ENCODE results near the gene ZBTB20. TPM values are rescaled to one million over a fixed set of nuclear protein-coding genes. Genes with fewer than 3 reads are reported as not detected.

ZBTB20 gene
- total RNA-seq, 2 donors from 2014 or later, result 111 to 189 TPM

DNA sequence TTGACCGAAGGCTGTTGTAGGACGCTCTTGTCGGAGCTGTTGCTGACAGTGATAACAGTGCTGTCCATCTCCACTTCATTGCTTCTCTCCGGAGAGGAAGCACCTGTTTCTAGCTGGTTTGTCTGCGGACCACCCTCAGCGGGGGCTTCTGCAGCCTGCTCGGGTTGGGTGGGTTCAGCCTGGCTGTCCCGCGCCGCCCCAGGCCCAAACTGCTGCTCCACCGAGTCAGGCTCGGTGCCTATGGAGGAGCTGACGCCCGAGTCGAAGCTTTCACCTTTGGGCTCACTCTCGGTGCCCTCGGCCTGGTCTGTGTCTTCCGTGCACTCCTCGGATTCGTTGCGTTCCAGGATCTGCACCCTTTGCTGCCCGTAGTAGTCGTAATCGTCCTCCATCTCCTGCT lies 796.4 kb downstream of the ZBTB20 start:
- WGBS, result 99% methylated on average over 24 of the region's 24 CpGs
- TF ChIP-seq POLR2A (IDR thresholded peaks at IDR 0.05), result no peak
- TF ChIP-seq, protein P1, sequence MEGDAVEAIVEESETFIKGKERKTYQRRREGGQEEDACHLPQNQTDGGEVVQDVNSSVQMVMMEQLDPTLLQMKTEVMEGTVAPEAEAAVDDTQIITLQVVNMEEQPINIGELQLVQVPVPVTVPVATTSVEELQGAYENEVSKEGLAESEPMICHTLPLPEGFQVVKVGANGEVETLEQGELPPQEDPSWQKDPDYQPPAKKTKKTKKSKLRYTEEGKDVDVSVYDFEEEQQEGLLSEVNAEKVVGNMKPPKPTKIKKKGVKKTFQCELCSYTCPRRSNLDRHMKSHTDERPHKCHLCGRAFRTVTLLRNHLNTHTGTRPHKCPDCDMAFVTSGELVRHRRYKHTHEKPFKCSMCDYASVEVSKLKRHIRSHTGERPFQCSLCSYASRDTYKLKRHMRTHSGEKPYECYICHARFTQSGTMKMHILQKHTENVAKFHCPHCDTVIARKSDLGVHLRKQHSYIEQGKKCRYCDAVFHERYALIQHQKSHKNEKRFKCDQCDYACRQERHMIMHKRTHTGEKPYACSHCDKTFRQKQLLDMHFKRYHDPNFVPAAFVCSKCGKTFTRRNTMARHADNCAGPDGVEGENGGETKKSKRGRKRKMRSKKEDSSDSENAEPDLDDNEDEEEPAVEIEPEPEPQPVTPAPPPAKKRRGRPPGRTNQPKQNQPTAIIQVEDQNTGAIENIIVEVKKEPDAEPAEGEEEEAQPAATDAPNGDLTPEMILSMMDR (IDR thresholded peaks at IDR 0.05), result no peak
- no peak for TF ChIP-seq POLR2AphosphoS5 (IDR thresholded peaks at IDR 0.05)
- Histone ChIP-seq H3K27ac (no peak overlapping the region), H3K4me3 (no peak overlapping the region), H3K9me3 (no peaks in the 10 kb centered on the region), H3K27me3 (replicated peaks; ENCODE audit: insufficient read depth) (no peaks in the 10 kb centered on the region), H3K36me3 (peaks cover 0 to 5% of the 10 kb centered on the region in 2 donors), H3K4me1 (replicated peaks) (no peaks in the 10 kb centered on the region)
- no peak for DNase-seq (ENCODE audit: low spot score)
- intact Hi-C loops (cut with DNase I), result no loop called here

DNA sequence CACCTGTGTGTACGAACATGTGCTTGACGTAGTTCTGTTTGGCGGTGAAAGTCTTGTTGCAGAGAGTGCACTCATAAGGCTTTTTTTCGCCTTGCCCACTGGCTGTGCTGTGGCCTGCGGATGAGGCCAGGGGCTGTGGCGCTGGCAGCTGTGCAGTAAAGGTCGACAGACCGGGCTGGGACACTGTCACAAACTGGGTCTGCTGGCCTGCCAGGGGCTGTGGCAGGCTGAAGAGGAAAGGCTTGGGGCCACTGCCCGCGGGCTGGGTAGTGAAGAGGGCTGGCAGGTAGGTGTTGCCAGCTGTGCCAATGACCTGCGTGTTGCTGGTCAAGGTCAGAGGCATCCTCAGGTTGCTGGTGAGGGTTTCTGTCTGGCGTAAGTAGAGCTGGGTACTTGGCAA lies 796.8 kb downstream of the ZBTB20 start:
- Histone ChIP-seq H3K27ac (no peak overlapping the region), H3K9me3 (no peaks in the 10 kb centered on the region), H3K4me1 (replicated peaks) (no peaks in the 10 kb centered on the region), H3K36me3 (peaks cover 0 to 5% of the 10 kb centered on the region in 2 donors), H3K27me3 (replicated peaks; ENCODE audit: insufficient read depth) (no peaks in the 10 kb centered on the region), H3K4me3 (no peak overlapping the region)
- WGBS, result 96% methylated on average over 12 of the region's 12 CpGs
- no peak for DNase-seq (ENCODE audit: low spot score)
- TF ChIP-seq POLR2A (IDR thresholded peaks at IDR 0.05) (no peak), POLR2AphosphoS5 (IDR thresholded peaks at IDR 0.05) (no peak)
- TF ChIP-seq, protein P1 (IDR thresholded peaks at IDR 0.05), result no peak
- intact Hi-C loops (cut with DNase I), result no loop called here

DNA sequence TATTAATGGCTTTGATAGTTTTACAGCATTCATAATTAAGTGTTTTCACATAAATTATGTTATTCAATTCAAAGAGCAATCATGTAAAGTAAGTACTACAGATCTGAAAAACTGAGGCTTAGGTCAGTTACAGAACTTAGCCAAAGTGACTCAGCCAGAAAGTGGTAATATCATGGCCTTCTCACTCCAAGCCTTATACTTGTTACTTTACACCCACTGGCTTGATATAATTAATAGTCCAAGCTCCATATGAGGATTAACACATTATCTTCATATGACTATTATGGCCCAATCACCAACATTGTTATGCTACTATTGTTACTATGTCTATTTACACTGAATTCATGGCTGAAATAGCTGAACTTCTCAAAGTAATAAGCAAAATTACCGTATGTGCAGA lies 802.6 kb downstream of the ZBTB20 start:
- H3K27ac ChIP-seq, result no peak overlapping the region
- H3K27me3 ChIP-seq (replicated peaks; ENCODE audit: insufficient read depth), result no peaks in the 10 kb centered on the region
- intact Hi-C loops (cut with DNase I), result no loop called here
- no peak for DNase-seq (ENCODE audit: low spot score)
- H3K4me3 ChIP-seq, result no peak overlapping the region
- 100% methylated on average over 1 of the region's 1 CpG for WGBS
- TF ChIP-seq, protein P1 (IDR thresholded peaks at IDR 0.05), result no peak
- TF ChIP-seq POLR2AphosphoS5 (IDR thresholded peaks at IDR 0.05), result no peak
- no peak for TF ChIP-seq POLR2A (IDR thresholded peaks at IDR 0.05)
- H3K9me3 ChIP-seq, result no peaks in the 10 kb centered on the region
- H3K36me3 ChIP-seq, result no peaks in the 10 kb centered on the region
- no peaks in the 10 kb centered on the region for H3K4me1 ChIP-seq (replicated peaks)

DNA sequence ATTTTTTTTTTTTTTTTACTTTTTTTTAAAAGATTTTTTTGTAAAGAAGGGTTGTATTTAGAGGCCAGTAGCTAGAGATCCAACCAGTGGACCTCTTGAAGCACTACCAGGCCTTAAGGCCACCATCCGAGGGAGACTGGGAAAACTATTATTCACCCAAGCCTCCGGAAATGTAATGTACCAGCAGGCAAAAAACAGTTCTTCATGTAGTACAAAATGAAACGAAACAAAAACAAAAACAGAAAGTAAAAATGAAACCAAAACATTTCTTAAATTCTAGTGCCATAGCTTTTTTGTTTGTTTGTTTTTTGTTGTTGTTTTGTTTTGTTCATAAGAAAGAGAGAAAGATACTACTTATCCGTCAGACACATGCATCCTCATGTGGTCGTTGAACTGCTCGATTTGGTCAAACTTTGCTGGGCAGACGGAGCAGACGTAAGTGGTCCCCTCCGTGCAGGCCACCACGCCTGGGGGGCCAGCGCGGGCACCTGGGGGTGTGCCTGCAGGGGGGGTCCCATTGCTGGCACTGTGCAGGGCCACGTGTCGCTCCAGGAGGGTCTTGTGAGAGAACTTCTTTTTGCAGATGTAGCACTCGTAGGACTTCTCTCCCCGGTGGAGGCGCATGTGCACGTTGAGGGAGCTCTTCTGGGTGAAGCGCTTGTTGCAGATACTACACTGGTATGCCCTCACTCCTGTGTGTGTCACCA lies 808.3 kb downstream of the ZBTB20 start:
- intact Hi-C loops (cut with DNase I), result no loop called here
- no peaks in the 10 kb centered on the region for H3K36me3 ChIP-seq
- DNase-seq (ENCODE audit: low spot score), result no peak
- TF ChIP-seq POLR2A (IDR thresholded peaks at IDR 0.05), result no peak
- no peak for TF ChIP-seq POLR2AphosphoS5 (IDR thresholded peaks at IDR 0.05)
- TF ChIP-seq, protein P1 (IDR thresholded peaks at IDR 0.05), result no peak
- no peaks in the 10 kb centered on the region for H3K9me3 ChIP-seq
- H3K27me3 ChIP-seq (replicated peaks; ENCODE audit: insufficient read depth), result no peaks in the 10 kb centered on the region
- H3K27ac ChIP-seq, result no peak overlapping the region
- H3K4me1 ChIP-seq (replicated peaks), result no peaks in the 10 kb centered on the region
- H3K4me3 ChIP-seq, result no peak overlapping the region
- WGBS, result 95% methylated on average over 19 of the region's 19 CpGs

DNA sequence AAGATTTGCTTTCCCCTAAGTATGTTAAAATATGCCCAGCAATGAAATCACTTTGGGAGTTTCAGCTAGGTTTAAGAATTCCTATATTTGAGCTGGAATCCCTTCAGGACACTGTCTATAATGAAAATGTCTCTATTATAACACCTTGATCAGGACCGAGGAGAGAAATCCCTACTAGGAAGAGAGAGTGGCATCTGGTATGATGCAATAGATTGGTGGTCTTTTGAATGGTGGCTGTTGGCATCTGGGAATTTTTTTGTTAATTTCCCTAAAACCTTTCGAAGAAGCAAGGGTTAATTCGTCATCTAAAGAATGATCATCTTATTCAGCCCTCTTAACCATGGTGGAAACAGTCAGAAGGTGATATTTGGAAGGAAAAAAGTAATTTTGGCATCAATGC lies 810.2 kb downstream of the ZBTB20 start:
- Histone ChIP-seq H3K27me3 (replicated peaks; ENCODE audit: insufficient read depth) (no peaks in the 10 kb centered on the region), H3K27ac (no peak overlapping the region), H3K4me3 (no peak overlapping the region), H3K9me3 (no peaks in the 10 kb centered on the region), H3K4me1 (replicated peaks) (no peaks in the 10 kb centered on the region), H3K36me3 (no peaks in the 10 kb centered on the region)
- TF ChIP-seq, protein P1 (IDR thresholded peaks at IDR 0.05), result no peak
- no peak for TF ChIP-seq POLR2A (IDR thresholded peaks at IDR 0.05)
- no peak for TF ChIP-seq POLR2AphosphoS5 (IDR thresholded peaks at IDR 0.05)
- DNase-seq (ENCODE audit: low spot score), result no peak
- WGBS, result 87% methylated on average over 3 of the region's 3 CpGs
- intact Hi-C loops (cut with DNase I), result no loop called here
